EH (cell line): Measurements from ENCODE around the gene LRRC4C.

ENCODE experiments used
- DNase-seq: peaks from one replicate; pipeline ENCODE4 v3.0.0-alpha.2; 2015; ENCODE audit warnings: low read depth

LRRC4C gene

GRCh38 chr11:40289370-40289769 lies 1170.1 kb downstream of the LRRC4C start:
- DNase-seq: no peak

DNA sequence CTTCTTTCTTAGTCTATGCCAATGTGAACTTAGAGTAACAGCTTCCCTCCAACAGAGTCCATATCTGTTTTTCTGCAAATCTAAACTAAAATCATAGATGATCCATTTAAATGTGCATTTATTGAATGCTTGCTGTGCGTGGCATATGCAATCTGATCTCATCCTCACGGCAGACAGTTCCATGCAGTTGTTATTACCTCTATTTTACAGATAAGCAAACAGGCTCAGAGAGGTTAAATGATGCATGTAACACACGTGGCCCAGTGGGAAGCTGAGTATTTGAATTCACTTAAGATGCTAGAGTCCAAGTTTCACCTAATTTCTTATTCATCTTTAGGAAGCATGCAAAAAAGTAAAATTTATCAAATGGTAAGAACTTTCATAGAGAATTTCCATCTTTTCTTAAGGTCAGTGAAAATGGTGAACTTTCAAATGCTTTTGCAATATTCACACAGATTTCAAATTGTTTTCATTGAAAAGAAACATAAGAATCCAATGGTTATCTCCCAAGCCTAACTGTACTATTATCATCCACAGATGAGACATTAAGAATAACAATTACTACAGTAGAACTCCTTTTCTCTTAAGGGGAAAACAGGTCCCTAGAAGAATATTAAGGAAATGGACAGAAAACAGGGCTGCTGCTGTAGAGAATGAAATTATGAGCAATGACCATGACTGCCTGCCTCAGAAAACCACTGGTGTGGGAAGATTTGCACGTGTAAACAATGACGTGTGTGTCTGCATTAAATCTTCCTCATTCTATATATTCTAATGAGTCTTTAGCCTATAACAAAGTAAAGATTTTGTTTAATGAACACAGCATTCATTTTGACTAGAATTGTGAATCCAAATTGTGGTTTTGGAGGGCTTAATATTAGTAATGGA lies 1171.3 kb downstream of the LRRC4C start:
- DNase-seq: no peak

- no peak for DNase-seq
Measured at GRCh38 chr11:40286137-40286536, 1173.3 kb downstream of the LRRC4C start.

GRCh38 chr11:40285558-40285957 lies 1173.9 kb downstream of the LRRC4C start:
- DNase-seq: no peak

DNA sequence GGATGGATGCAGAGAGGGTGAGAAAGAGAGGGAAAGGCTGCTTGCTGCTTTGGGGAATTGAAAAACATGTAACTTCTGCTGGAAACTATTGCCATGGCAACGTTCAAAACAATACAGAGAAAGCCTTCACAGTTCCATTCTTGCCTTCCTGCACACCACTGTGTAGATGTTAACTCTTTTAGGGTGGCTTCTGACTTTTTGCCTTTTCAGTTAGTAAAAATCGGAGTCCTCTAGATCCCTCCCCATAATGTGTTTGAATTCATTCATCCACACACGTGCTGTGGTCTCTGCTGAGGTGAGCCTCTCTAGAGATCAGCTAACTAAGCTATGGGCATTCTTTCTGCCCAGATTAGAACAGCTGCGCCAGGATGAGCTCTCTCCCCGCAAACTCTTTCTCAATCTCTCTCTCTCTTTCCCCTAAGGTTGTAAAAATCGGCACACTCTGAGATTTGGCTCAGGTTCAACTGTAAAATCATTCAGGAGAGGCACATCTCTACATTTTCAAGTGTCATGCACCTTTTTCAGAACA lies 1178.3 kb downstream of the LRRC4C start:
- DNase-seq: no peak

GRCh38 chr11:40280159-40281051 lies 1179.0 kb downstream of the LRRC4C start:
- DNase-seq: no peak

DNA sequence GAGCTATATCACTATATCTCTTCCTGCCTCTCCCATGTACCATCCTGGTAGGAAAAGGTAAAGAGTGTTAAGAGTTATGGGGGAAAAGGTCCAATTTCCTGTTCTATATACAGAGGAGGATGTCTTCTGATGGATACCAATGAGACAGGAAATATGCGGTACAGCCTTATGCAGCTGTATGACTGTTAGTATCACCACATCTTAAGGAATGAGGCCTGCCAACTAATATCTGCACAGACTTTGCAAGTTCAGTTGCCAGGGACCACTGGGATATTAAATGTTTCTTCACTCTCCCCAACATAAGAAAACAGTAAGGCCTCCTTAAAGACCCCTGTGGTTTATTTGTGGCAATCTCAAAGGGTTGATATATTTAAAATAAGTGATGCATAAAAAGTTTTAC lies 1182.5 kb downstream of the LRRC4C start:
- no peak for DNase-seq

DNA sequence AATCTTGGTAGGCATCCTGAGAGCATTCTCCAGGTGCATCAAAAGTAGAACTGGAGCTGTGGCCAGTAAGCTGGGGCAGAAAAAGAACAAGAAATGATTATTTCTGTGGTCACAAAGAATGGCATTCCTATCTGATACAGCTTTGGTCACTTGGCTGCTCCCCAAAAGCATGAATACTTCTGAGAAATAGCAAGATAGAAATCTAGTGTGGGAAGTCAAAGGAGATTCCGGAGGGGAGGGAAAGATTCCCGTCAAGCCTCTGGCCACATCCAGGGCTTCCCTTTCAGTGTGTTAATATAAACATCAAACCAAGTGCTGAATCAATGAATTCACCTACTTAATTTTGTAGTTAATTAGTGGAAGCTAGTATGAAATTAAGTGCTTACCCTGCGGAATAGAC lies 1185.4 kb downstream of the LRRC4C start:
- peak; percentile 70 for DNase-seq

GRCh38 chr11:40273192-40273732 lies 1186.2 kb downstream of the LRRC4C start:
- no peak for DNase-seq

DNA sequence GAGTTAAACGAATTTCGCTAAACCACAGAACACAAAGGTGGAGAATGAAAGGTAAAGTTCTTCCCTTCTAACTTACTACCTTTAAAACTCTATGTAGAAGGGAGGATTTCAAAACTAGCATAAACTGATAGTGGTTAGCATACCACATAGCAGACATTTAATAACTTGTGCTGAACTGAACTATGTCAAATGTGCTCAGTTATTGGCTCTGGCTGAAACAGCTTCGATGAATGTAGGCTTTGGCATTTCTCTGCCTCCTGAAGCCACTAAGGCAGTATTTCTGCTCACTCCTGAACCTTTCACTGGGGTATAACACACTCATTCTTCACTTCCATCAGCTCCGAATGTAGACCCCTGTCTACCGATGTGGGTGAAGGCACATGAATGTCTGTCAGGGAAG lies 1188.1 kb downstream of the LRRC4C start:
- DNase-seq: no peak

GRCh38 chr11:40269865-40270264 lies 1189.6 kb downstream of the LRRC4C start:
- DNase-seq: no peak

DNA sequence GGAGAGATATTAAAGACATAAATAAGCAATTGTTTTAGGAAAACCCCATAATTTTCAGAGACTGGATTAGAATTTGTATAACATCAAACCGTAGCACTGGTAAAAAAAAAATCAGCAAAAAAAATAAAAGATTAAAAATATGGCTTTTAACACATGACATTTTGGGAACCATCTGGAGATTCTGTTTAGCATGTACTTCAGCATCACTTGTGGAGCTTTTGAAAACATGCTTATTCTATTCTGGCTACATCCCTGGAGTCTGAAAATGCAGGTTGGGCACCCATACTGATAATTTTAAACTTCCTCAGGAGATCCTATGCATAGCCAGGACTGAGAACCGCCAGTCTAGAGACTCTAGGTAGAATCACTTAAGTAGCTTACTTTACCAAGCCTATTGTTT lies 1190.9 kb downstream of the LRRC4C start:
- DNase-seq: no peak

DNA sequence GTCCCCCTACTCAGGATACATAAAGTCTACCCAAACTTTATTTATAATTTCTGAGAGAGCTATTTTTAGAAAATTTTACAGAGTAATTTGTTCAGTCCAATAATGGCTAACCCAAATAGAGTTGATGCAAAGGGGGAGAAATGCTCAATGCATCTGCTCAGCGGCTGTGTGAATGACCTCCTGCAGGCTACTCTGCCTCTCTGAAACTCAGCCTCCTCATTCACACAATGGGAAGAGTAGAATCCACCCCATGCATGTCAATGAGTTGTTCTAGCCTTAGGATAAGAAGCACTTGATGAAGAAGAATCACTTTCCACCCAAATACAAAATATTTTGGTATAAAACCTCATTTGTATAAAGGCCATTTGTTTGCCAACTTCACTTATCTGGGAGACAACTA lies 1204.0 kb downstream of the LRRC4C start:
- no peak for DNase-seq

DNA sequence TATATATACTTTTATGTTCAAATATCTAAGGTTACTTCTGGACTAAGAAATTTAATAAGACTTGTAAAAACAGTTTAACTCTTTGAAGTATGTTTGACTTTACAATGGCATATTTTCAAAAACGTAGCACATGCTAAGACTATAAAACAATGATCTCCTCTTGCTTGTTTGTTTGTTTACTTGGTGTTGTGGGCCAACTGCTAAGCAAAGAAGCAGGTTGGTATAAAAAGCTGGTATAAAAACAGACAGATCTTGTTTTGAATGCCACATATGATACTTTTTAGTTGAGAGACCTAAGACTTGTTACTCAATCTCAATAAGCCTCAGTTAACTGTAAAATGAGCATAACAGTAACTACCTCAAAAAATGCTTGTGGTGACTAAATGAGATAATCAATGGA lies 1206.3 kb downstream of the LRRC4C start:
- no peak for DNase-seq

GRCh38 chr11:40252236-40252635 lies 1207.2 kb downstream of the LRRC4C start:
- DNase-seq: no peak

- no peak for DNase-seq
Measured at GRCh38 chr11:40246983-40247382, 1212.5 kb downstream of the LRRC4C start.

DNA sequence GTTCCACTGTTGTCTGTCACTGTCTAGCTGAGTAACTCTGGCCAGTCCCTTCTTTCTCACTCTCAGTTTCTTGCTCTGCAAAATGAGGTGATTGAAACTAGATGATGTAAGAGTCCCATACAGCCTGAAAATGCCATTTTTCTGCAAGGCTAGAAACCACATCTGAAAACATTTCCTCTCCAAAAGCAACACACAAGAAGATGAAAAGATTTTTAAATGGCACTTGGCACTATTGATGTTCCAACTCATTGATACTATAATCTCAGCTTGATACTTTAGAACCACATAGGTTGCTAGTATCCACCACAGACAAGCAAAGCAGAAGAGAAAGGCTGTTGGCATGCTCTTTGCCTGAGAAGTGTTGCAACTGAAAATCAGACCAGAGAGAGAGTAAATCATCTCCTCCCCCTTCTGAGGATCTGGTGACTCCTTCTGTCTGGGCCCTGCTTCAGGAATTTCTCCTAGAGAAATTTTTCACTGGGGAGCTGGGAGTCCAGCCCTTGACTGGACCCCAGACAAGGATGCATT lies 1217.9 kb downstream of the LRRC4C start:
- no peak for DNase-seq

DNA sequence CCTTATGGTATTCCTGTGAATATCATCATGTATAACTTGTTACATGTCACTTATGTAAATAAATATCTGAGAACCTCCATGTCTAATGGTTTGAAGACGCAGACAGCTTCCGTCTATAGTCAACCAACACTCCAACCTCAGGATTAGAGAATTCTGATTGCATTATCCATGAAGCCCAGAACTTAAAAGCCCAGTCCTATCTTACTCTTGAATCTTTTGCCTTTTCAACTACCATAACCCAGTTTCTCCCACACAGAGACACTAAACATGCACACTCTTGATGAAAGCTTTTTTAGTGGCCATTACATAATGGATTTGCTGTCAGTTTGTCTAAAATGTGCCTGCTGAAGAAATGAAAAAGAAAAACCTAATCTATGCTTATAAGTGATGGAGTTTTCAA lies 1219.2 kb downstream of the LRRC4C start:
- DNase-seq: no peak

DNA sequence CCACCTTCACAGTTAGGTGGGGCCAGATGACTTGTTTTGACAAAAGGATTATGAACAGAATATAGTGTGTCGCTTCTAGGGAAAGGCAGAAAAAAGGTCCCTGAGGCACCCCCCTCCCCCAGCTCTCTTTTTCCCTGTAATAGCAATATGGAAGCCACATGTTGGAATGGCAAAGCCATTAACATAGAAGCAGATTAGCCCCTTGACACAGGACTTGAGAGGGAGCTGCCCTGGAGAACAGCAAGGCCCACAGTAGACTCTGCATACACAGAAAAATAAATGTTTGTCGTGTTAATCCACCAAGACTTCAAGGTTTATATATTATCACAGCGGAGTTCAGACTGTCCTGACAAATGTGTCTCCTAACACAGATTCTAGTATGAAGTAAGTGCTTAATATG lies 1222.9 kb downstream of the LRRC4C start:
- DNase-seq: no peak

DNA sequence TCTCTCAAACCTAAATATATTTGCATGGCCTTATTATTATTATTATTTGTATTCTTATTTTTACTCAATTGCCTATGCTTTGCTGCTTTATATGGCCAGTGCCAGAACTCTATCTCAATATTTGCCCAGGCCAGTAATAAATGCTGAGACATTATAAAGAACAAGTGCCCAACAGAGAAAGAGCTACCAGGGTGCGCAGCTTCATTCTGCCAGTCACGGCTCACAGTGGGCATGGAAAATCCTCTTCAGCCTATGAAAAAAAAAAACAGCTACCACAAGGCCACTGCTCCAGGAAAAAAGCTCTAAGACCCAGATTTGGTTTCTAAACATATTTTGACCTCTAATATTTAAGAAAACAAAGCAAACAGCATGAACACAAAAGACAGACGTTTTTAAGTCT lies 1223.6 kb downstream of the LRRC4C start:
- no peak for DNase-seq

DNA sequence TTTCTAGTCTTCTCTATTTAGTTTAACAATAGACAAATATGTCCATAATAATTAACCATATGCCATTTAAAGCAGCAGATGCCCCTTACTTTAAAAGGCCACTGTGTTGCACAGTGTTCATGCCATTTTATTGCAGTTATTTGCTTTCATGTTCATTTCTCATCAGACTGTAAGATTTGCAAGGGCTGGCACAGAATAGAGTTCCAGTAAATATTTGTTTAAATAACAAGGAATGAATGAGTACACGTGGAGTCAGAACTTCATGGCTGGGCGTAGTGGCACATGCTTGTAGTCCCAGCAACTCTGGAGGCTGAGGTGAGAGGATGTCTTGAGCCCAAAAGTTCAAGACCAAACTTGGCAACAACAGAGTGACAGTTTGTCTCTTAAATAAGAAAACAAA lies 1228.6 kb downstream of the LRRC4C start:
- DNase-seq: no peak

GRCh38 chr11:40228662-40229061 lies 1230.8 kb downstream of the LRRC4C start:
- no peak for DNase-seq
